ENCODE results near the gene PLCB4.

The PLCB4 gene

DNA sequence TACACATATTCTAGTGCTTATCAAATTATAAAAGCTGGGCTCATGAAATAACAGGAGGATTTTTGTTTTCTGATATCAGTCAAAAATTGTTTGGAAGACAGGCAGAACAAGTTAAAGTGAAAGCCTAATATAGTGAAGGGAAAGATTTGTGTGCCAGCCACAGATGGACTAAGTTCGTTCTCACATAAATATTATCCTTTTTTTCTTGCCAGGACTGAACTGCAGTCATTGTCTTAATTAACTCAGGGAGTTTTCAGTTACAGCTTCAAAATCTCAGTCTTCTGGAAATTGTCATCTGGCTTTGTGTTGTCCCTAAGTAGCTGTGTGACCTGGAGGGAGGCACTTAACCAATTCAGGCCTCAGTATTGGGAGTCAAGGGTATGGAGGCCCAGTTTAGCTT, 40.7 kb downstream of the PLCB4 start:
- peak; percentile 19 for DNase-seq

DNA sequence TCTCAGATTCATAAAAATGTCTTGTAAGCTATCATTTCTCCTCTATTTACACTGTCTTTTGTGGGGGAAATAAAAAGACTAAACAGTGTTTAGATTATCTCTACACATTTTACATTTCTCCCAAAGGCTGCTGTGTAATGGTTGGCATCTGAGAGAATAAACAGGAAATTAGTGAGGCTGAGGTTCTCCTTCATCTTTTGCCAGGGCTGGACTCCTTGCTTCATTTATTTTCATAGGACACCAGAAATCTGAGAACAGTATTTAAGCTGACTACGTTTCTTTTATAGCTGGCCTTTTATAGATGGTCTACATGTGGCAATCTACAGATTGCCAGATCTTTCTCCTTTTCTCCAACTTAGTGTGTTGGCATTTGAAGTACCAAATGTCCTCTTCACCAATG, 41.5 kb downstream of the PLCB4 start:
- DNase-seq = no peak

DNA sequence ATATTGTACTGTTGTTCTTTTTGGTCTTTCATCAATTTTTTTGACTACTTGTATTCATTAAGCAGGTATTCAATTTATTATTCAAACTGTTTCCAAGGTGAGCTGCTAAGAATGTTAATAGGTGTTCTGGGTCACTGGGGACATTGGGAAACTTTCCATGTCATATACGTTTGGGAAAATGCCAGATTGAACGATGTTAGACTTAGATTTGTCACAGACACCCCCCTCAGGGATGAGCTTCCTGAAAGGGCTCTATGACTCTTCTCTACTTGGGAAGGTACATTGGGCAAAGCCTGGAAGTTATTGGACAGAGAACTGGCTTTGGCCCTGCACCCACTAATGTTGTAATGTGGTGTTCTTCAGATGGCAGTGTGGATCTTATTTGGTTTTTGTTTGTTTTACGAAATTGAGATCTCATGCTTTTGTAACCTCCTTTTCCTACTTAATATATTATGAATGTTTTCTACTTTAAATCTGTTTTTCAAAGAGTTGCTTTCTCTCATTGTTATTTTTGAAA, 42.1 kb downstream of the PLCB4 start:
- no peak for DNase-seq

DNA sequence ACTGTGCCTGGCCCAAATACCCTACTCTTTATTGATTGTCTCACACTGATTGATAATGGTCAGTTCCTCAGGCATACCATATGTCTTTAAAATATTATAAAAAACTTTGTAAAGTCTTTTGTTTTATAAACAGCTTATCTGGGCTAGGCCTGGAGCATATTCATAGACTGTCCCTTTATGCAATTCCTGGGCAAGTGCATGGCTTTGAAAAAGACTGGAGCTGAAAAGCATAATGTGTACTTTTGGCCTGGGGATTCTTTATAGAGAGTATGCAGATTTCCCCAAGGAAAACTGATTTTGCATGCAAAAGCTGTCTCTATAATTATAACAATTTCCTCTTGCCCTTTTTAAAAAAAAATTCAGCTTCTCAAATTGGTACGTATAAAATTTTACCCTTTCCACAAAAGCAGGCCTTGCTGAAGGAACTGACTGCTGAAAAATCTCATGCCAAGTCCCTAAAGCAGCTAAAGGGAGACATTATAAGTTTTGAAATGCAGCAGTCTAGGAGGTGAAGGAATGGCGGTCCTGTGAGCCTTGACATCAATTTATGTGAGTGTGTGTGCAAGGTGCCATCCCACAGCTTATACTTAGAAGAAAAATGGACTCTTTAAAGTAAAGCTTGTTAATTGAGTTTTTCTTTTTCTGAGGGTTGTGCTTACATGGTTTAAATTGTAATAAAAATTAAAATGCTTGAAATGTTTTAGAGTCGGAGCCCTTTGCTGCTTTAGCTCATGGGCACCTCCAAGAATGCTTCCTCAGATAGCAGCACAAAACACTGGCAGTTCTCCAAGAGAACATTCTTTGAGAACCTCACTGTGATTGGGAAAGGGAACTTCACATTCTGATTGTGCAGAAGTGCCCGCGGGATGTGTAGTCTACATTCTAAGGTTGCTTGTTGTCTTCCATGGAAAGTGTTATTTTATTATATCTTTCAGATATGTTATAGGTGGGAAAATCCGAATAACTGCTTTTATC, 43.9 kb downstream of the PLCB4 start:
- no peak for DNase-seq

DNA sequence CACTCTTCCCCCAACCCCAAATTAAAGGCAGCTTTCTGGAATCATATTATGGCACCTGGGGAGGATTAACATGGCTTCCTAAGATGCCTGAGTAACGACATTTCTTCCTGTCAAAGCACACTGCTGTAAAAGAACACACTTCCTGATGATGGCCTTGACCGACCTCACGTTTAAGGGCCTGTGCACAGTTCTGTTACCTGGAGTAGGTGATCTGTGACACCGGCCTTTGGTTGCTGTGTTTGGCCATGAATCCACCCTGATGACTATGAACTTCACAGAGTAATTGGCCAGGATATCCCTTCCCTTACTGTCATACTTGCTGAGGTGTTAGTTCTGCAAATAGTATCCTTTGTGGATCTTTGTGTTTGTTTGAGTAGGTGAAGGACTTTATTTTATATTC, 45.8 kb downstream of the PLCB4 start:
- no peak for DNase-seq

DNA sequence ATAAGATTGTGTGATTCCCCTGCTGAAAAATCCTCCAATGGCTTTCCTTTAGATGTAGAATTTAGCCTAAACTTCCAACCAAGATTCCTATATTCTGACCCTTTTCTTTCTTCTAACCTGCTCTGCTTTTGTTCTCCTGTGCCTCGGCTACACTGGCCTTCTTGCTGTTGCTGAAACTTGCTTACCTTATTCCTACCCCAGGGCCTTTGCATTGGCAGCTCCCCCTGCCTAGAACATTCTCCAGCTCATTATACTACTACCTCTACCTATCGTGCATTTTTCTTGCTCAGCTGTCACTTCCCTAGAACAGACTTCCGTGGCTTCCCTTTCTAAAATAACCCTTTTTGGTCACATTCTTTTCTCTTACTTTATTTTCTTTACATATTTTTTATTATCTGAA, 48.7 kb downstream of the PLCB4 start:
- no peak for DNase-seq

DNA sequence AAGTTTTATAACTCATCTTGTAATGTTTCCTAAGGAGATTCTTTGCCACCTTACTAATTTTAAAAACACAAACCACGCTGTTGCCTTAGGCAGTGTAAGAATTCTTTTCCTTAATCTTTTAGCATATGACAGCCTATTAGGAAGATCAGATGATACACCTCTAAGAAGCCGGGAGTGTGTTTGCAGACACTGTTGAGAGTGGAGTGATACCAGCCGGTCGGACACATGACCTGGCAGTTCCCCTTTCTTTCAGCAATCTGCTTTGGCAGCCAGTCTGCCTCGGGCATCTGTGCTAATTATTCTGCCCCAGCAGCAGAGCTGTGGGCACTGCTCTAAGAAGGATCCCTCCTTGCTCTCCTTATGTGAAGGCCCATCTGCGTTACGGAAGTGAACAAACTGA, 50.9 kb downstream of the PLCB4 start:
- DNase-seq = peak; percentile 92

DNA sequence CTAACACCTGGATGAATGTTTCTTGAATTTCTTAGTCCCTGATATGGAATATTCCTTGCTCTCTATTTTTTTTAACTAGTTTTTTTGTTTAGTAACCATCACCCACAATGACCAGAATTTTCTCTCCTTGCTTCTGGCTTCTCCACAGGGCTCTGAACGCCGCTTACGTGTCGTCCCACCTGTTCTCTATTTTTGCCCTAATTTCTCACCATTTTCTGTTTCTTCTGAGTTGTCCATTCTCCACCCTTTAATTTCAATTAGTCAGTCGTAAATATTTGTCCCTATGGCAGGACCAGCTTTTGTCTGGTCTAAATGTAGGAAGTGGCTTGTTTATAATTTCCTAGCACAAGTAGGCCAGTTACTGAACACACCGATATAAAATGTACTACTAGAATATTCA, 52.3 kb downstream of the PLCB4 start:
- no peak for DNase-seq

DNA sequence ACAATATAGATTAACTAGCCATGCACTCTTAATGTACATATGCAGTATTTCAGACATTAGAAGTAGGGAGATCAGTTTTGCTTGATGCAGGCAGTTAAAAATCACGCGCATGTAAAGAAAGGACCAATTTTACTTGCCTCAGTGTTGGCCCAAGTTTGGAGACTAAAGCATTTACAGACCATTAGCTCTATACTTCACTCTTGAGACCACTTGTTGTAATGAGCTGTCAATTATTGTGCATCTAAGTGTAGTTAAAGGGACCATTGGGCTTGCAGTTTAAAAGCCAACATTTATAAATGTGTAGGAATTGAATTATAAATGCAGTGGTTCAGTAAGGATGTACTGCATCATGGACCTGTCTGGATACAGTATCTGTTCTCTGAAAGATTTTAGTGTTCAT, 53.7 kb downstream of the PLCB4 start:
- DNase-seq = peak; percentile 19

DNA sequence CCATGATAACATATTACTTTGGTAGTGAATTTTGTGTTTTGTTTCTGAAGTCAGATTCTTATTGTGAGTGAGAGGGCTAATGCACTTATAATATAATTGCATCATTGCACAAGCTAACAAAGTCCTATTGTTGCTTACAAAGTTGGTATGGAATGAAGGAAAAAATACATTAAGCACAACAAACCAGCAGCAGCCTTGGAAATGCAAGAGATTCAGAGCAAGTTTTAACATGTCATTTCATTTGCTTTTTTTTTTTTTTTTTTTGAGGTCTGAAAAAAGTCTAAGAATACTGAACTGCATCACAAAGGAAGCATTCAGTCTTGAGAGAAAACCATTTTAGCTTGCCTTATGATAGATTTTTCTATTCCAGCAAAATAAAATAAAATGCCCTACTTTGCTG, 57.6 kb downstream of the PLCB4 start:
- no peak for DNase-seq

DNA sequence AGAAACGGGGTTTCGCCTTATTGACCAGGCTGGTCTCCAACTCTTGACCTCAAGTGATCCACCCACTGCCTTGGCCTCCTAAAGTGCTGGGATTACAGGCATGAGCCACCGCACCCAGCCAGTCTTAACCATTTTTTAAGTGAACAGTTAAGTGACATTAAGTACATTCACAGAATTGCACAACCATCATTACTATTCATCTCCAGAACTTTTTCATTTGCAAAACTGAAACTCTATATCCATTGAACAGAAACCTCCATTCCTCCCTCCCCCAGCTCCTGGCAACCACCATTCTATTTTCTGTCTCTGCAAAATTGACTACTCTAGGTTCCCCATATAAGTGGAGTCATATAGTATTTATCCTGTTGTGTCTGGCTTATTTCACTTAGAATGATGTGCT, 59.7 kb downstream of the PLCB4 start:
- DNase-seq = no peak

DNA sequence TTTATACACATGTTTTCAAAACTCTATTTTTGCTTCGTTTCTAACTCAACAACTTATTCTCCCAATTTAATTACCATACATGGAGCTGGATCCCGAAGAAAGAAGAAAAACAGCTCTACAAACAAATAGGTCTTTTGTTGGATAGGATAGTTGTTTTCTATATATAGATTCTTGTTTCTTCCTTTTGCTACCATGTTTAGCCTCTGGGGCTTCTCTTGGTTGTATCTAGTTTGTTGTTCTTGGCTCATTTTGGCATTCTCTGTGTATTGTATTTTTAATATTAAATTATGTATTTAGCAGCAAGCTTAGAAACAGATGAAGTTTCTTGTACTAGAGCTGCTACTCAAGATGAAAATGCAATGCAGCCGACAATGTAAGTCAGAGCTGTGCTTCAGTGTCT, 60.9 kb downstream of the PLCB4 start:
- no peak for DNase-seq

DNA sequence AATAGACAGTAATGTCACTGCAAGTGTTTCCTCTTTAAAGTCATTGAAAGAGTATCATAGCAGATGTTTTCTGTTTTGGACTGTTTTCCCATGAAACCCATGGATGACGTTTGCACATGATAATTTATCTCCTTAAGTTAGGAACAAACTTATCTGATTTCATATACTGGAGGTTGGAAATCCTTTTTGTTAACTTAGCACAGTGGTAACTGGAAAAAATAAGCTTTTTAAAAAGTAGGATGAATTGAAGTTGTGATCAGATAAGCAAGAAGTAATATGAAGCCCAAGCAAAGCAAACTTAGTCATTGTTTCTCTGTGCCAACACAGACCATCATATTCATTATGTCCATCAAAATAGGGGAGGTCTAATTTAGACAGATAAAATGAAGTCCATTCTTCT, 61.6 kb downstream of the PLCB4 start:
- DNase-seq = no peak

DNA sequence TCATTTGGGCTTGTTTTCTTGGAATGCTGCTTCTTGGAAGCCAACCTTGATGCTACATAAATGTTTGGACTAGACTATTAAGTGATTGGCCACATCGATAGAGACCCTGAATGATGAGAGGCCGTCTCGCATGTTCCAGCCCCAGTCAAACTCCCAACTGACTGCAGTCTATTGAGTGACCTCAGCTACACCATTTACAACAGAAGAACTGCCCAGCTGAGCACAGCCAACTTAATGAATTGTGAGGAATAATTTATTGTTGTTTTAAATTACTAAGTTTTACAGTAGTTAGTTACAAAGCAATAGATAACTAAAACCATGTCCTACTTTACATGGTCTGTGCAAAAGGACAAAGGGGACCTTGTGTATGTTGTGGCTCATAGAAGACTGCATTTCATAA, 63.0 kb downstream of the PLCB4 start:
- DNase-seq = no peak

DNA sequence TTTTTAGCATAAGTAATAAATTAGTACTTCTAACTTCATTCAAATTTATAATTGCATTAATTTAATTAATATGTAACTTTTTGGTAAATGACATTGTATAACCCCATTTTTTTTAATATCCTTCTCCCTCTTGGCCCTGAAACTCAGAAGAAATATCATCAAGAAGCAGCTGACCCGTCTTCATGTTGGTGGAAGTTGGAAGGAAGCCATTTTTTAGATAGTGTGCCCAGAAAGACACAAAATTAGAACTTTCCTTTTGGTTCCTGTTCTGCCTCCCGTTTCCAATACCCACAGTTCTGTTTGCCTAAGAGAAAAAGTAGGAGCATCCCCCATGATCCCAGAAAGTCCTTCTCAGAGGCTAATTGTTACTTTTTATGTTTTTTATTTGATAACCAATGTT, 65.5 kb downstream of the PLCB4 start:
- no peak for DNase-seq

DNA sequence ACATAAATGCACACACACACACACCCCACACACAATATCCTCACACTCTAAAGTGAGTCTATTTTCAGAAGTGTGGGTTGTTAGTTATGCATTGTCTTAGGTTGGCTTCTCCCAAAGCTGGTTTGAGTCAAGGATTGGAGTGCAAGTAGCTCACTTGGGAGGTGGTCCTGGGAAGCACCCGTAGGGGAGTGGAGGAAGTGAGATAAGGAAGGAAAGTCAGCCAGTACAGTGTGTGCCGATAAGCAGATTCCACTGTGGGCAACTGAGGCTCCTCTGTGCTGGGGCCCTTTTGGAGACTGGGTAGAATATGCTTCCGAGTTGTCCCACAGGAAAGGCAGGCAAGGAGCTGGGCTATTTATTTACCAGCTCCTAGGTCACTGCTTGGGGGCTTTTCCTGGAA, 67.2 kb downstream of the PLCB4 start:
- DNase-seq = no peak

DNA sequence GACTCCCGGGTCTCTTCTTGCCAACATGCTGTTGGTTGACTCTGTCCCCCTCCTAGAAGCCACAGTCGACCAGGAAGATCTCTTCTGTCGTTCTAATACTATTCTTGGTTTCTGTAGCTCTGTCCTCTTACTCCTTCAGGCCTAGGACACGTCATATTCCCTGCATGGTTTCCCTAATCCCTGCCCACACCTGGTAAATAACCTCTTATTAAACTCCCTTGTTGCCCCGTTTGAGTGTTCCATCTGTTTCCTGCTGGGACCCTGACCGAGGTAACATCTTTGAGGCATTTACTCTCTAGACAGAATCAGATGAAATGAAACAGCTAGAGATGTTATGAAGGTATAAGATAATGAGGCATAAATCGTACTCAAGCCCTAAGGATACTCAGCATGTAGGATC, 68.1 kb downstream of the PLCB4 start:
- DNase-seq = no peak

DNA sequence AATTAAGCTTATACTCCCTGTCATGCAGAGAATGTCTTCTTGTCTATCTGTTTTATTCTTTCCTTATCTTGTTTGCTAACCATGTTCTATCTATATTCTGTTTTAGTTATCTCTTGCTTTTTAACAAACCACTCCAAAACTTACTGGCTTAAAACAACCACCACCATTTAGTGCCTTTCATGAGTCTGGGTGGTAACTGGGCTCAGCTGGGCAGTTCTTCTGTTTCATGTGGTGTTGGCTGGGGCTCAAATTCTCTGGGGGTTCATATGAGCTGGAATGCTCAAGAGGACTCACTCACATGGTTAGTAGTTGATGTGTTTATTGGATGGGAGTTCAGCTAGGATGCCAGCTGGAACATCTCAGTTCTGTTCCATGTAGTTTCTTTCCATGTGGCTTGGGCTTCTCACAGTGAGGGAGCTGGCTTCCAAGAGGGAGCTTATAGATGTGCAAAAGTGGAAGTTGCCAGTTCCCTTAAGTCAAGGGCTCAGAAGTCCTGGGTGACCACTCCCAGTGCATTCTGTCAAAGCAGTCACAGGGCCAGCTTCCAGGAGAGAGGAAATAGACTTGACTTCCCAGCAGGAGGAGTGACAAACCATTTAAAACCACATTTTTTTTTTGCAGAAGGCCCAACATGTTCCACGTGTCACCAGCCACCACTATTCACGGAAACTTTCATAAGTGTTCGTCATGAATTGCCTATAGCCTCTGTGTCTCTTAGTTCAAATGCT, 70.4 kb downstream of the PLCB4 start:
- DNase-seq = no peak

DNA sequence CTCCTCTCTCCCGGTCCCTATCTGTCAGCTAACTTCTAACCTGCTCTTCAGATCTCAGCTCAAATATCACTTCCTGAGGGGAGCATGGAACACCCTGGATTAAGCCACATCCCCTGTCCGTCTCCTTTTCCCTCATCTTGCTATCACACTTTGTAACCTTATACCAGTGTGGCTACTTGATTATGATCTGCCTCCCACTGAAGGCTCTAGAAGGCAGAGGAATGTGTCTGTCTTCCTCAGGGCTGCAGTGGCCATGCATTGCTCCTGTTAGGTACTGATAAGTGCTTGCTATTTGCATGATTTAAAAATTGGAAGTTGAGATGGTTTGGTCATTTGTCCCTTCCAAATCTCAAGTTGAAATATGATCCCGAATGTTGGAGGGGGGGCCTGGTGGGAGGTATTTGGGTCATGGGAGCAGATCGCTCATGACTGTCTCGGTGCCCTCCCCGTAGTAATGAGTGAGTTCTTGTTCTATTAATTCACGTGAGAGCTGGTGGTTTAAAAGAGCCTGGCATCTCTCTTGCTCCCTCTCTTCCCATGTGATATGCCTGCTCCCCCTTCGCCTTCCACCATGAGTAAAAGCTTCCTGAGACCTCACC, 71.4 kb downstream of the PLCB4 start:
- no peak for DNase-seq

DNA sequence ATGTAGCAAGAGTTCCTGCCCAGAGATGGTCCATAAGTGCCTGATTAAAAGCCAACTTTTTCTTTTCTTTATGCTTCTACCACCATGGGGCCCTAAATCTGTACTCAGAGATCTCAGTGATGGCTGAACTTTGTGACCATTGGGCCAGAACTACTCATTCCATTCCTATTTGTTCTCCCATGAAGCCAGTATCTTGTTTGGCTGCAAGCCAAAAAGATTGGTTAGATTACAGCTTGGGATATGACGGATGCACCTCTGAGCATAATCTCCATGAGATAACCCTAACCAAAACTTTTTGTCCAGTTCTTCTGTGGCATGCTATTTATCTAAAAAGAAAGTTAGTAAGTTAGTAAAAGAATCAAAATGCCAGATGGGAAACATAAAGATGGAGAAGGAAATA, 72.2 kb downstream of the PLCB4 start:
- DNase-seq = no peak

DNA sequence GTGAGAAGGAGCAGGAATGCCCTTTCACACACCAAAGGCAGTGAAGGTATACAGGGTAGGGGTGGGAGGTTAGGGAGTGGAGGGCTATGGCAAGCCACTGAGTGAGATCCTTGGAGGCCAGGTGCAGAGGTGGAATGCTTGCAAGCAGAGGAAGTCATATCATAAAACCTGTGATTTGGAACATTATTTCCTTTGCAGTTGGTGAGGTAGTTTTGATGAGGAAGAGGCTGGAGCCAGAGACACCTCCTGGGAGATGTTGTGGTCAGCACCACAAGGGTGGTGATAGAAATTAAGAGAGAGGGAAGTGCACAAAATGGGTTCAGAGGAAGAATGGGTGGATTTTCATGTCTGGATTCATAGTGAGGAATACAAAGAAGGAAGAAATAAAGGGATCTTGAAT, 73.0 kb downstream of the PLCB4 start:
- no peak for DNase-seq

DNA sequence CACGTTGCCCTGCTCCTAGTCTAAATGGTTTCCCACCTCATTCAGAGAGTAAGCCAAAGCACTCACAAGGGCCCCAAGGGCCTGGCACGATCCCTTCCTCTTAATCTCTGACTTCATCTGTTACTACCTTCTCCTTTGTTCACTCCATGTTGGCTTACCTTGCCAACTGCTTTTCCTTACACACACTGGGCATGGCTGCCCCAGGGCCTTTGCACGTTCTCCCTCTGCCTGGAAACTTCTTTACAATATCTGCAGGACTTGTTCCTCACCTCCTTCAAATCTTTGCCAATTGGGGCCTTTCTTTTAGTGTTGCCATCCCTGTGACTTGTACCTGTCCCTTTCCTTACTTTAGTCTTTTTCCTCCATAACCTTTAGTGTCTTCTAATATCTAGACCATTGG, 73.9 kb downstream of the PLCB4 start:
- no peak for DNase-seq

DNA sequence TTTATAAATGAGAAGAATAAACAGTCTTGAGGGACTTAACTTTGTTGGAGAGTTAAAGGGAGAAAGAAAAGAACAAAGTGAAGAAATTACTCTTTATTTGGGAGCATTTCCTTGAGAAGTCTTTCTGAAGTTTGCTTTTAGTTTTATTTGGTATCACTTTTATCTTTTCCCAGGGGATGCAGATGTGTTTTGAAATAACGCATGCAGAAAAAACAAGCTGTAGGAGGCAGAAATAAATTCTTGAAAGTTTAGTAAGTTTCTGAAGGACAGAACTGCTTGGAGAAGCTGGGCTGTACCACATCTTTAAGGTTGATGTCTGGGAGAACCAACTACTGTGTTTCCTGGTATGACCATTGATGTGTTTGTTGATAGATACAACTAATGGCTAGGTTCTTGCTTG, 75.0 kb downstream of the PLCB4 start:
- DNase-seq = no peak

DNA sequence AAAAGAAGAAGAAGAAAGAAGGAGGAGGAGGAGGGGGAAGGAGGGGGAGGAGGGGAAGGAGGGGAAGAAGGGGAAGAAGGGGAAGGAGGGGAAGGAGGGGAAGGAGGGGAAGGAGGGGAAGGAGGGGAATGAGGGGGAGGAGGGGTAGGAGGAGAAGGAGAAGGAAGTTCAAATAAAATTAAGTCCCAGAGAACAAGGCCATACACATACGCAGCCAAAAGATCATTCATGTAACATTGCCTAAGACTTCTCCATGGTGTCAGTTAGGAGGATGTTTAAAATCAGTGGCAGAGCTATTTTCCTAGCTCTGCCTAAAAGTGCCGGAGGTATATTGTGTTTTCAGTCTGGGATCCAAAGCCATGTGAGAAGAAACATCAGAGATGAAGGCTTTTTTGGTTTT, 75.8 kb downstream of the PLCB4 start:
- DNase-seq = no peak
